ENCODE results near the gene MYH16. TPM values are rescaled to one million over a fixed set of nuclear protein-coding genes. Genes with fewer than 3 reads are reported as not detected.

MYH16 gene
- total RNA-seq, 2 experiments from 2014 or later = not detected

Other genes with a start within 250 kb of the MYH16 start
- 10 to 100 TPM; 14.0 to 16.2 TPM for gene SMURF1, start 128.7 kb upstream of the MYH16 start, total RNA-seq
- not detected for gene KPNA7, start 64.7 kb upstream of the MYH16 start, total RNA-seq
- 10 to 100 TPM; 66.9 to 70.0 TPM for gene ARPC1A, start 53.1 kb downstream of the MYH16 start, total RNA-seq
- gene ARPC1B, start 101.9 kb downstream of the MYH16 start, total RNA-seq = 100 to 1,000 TPM; 432 to 435 TPM
- gene PDAP1, start 135.8 kb downstream of the MYH16 start, total RNA-seq = 100 to 1,000 TPM; 149 to 162 TPM
- gene BUD31, start 136.1 kb downstream of the MYH16 start, total RNA-seq = 100 to 1,000 TPM; 143 to 149 TPM
- gene PTCD1, start 166.0 kb downstream of the MYH16 start, total RNA-seq = 1 to 10 TPM; 7.4 TPM
- gene CPSF4, start 166.1 kb downstream of the MYH16 start, total RNA-seq = 10 to 100 TPM; 57.7 to 60.3 TPM
- 100 to 1,000 TPM; 366 to 374 TPM for gene ATP5MF, start 193.3 kb downstream of the MYH16 start, total RNA-seq
- 10 to 100 TPM; 14.2 to 15.6 TPM for gene ZNF789, start 200.1 kb downstream of the MYH16 start, total RNA-seq
- gene ZNF394, start 227.4 kb downstream of the MYH16 start, total RNA-seq = 10 to 100 TPM; 26.2 to 27.7 TPM
- 1 to 10 TPM; 7.6 to 7.7 TPM for gene ZKSCAN5, start 231.8 kb downstream of the MYH16 start, total RNA-seq

Measured in activated CD4-positive, alpha-beta memory T cell treated with anti-CD3 and anti-CD28 coated beads for 36 hours (primary cell).